Stimulated activated naive CD4-positive, alpha-beta T cell (primary cell): ENCODE data around the gene CHST15.

Experiments
- DNase-seq, 6 experiments: peaks; one replicate each; lab custom pipeline; 2025; lab: John Stamatoyannopoulos, UW

CHST15 gene

GRCh38 chr10:123997486-123998196 is 95.8 kb downstream of the CHST15 start:
- no peak for DNase-seq

- no peak for DNase-seq
These were observed 96.4 kb downstream of the CHST15 start for GRCh38 chr10:123997013-123997412.

- DNase-seq: no peak
These were observed 97.1 kb downstream of the CHST15 start for GRCh38 chr10:123996302-123996701.

- DNase-seq: peak in 2 of 6 experiments; percentile 6 to 34
These were observed 97.8 kb downstream of the CHST15 start for GRCh38 chr10:123995461-123996131.

- no peak for DNase-seq
These were observed 98.3 kb downstream of the CHST15 start for GRCh38 chr10:123995082-123995460.

GRCh38 chr10:123994417-123995081 is 98.8 kb downstream of the CHST15 start:
- DNase-seq: peak; percentile 49 to 86 (median 75)

- no peak for DNase-seq
These were observed 99.6 kb downstream of the CHST15 start for GRCh38 chr10:123993534-123994416.

- DNase-seq: no peak
These were observed 101.5 kb downstream of the CHST15 start for GRCh38 chr10:123991611-123992570.

GRCh38 chr10:123990889-123991288 is 102.5 kb downstream of the CHST15 start:
- DNase-seq: no peak

- no peak for DNase-seq
These were observed 104.7 kb downstream of the CHST15 start for GRCh38 chr10:123988694-123989093.

- no peak for DNase-seq
These were observed 106.7 kb downstream of the CHST15 start for GRCh38 chr10:123986736-123987135.

GRCh38 chr10:123974406-123974805 is 119.0 kb downstream of the CHST15 start:
- no peak for DNase-seq

- DNase-seq: no peak
These were observed 120.7 kb downstream of the CHST15 start for GRCh38 chr10:123972481-123973401.

GRCh38 chr10:123970927-123971286 is 122.5 kb downstream of the CHST15 start:
- DNase-seq: no peak

GRCh38 chr10:123970207-123970926 is 123.0 kb downstream of the CHST15 start:
- DNase-seq: no peak

- DNase-seq: no peak
These were observed 125.7 kb downstream of the CHST15 start for GRCh38 chr10:123967626-123968243.

- no peak for DNase-seq
These were observed 126.5 kb downstream of the CHST15 start for GRCh38 chr10:123966896-123967231.

- DNase-seq: no peak
These were observed 127.2 kb downstream of the CHST15 start for GRCh38 chr10:123965973-123966895.
